Skeletal muscle satellite cell (primary cell): Measurements from ENCODE around the gene CDKL1.
"Not testable (repeated sequence)": the region's sequence is repeated elsewhere in the genome, so short reads cannot be mapped to it uniquely, and the experiment has no call there.

Source experiments
- H3K27me3 ChIP-seq: 2 replicates; pipeline ENCODE4 v1.7.0; 2013; ENCODE audit warnings: low read length; ENCODE audit not compliant: control insufficient read depth, insufficient read depth
- H3K36me3 ChIP-seq: 2 replicates; pipeline ENCODE4 v1.7.0; 2013; ENCODE audit warnings: mild to moderate bottlenecking, control low read depth, low read length; ENCODE audit not compliant: insufficient read depth
- H3K4me1 ChIP-seq: 2 replicates; pipeline ENCODE4 v1.7.0; 2013; ENCODE audit warnings: low read length; ENCODE audit not compliant: control insufficient read depth, insufficient read depth
- H3K4me2 ChIP-seq: 2 replicates; pipeline ENCODE4 v1.7.0; 2013; ENCODE audit warnings: mild to moderate bottlenecking, low read length
- H3K4me3 ChIP-seq: 2 replicates; pipeline ENCODE4 v1.7.0; 2013; ENCODE audit warnings: low read length
- H3K9ac ChIP-seq: 2 replicates; pipeline ENCODE4 v1.7.0; 2013; ENCODE audit warnings: mild to moderate bottlenecking, low read depth, low read length, moderate library complexity
- H3K9me3 ChIP-seq: replicated peaks from 2 replicates; pipeline ENCODE4 v1.7.0; 2013; ENCODE audit warnings: mild to moderate bottlenecking, control low read depth, low read length

Gene CDKL1

GRCh38 chr14:50383618-50384225 lies 13.0 kb downstream of the CDKL1 start:
- Histone ChIP-seq H3K4me3 (no peak overlapping the region), H3K9ac (no peak overlapping the region), H3K4me1 (no peaks in the 10 kb centered on the region), H3K36me3 (no peaks in the 10 kb centered on the region), H3K27me3 (no peaks in the 10 kb centered on the region), H3K9me3 (no peaks in the 10 kb centered on the region), H3K4me2 (no peak overlapping the region)

GRCh38 chr14:50381823-50382287 lies 14.8 kb downstream of the CDKL1 start:
- H3K4me3 ChIP-seq, result no peak overlapping the region
- H3K27me3 ChIP-seq, result no peaks in the 10 kb centered on the region
- H3K4me1 ChIP-seq, result no peaks in the 10 kb centered on the region
- H3K4me2 ChIP-seq, result no peak overlapping the region
- H3K9ac ChIP-seq, result no peak overlapping the region
- H3K36me3 ChIP-seq, result no peaks in the 10 kb centered on the region
- no peaks in the 10 kb centered on the region for H3K9me3 ChIP-seq

GRCh38 chr14:50381008-50381407 lies 15.7 kb downstream of the CDKL1 start:
- H3K9ac ChIP-seq, result no peak overlapping the region
- H3K27me3 ChIP-seq, result no peaks in the 10 kb centered on the region
- H3K4me2 ChIP-seq, result no peak overlapping the region
- H3K4me3 ChIP-seq, result no peak overlapping the region
- no peaks in the 10 kb centered on the region for H3K9me3 ChIP-seq
- no peaks in the 10 kb centered on the region for H3K4me1 ChIP-seq
- H3K36me3 ChIP-seq, result no peaks in the 10 kb centered on the region

- H3K9me3 ChIP-seq, result no peaks in the 10 kb centered on the region
- H3K36me3 ChIP-seq, result no peaks in the 10 kb centered on the region
- no peaks in the 10 kb centered on the region for H3K27me3 ChIP-seq
- no peak overlapping the region for H3K4me3 ChIP-seq
- H3K9ac ChIP-seq, result no peak overlapping the region
- H3K4me2 ChIP-seq, result no peak overlapping the region
- no peaks in the 10 kb centered on the region for H3K4me1 ChIP-seq
These were observed 16.2 kb downstream of the CDKL1 start for GRCh38 chr14:50380455-50380854.

- H3K4me2 ChIP-seq, result no peak overlapping the region
- no peaks in the 10 kb centered on the region for H3K9me3 ChIP-seq
- H3K27me3 ChIP-seq, result no peaks in the 10 kb centered on the region
These were observed 17.1 kb downstream of the CDKL1 start for GRCh38 chr14:50379563-50379962.

GRCh38 chr14:50377550-50378085 lies 19.1 kb downstream of the CDKL1 start:
- no peaks in the 10 kb centered on the region for H3K27me3 ChIP-seq
- no peaks in the 10 kb centered on the region for H3K9me3 ChIP-seq
- no peak overlapping the region for H3K4me2 ChIP-seq
- no peak overlapping the region for H3K4me3 ChIP-seq
- no peaks in the 10 kb centered on the region for H3K4me1 ChIP-seq
- H3K36me3 ChIP-seq, result no peaks in the 10 kb centered on the region
- H3K9ac ChIP-seq, result no peak overlapping the region

More at GRCh38 chr14:50379563-50379962, 17.1 kb downstream of the CDKL1 start:
- no peak overlapping the region for H3K4me3 ChIP-seq
- no peaks in the 10 kb centered on the region for H3K36me3 ChIP-seq
- H3K4me1 ChIP-seq, result no peaks in the 10 kb centered on the region
- H3K9ac ChIP-seq, result no peak overlapping the region

GRCh38 chr14:50375760-50376159 lies 20.9 kb downstream of the CDKL1 start:
- Histone ChIP-seq H3K4me3 (no peak overlapping the region), H3K36me3 (no peaks in the 10 kb centered on the region), H3K9me3 (no peaks in the 10 kb centered on the region), H3K9ac (no peak overlapping the region), H3K27me3 (no peaks in the 10 kb centered on the region), H3K4me2 (no peak overlapping the region), H3K4me1 (no peaks in the 10 kb centered on the region)

- H3K36me3 ChIP-seq, result no peaks in the 10 kb centered on the region
- no peak overlapping the region for H3K4me2 ChIP-seq
- no peak overlapping the region for H3K4me3 ChIP-seq
- no peaks in the 10 kb centered on the region for H3K4me1 ChIP-seq
- no peaks in the 10 kb centered on the region for H3K27me3 ChIP-seq
- H3K9ac ChIP-seq, result no peak overlapping the region
- no peaks in the 10 kb centered on the region for H3K9me3 ChIP-seq
These were observed 22.7 kb downstream of the CDKL1 start for GRCh38 chr14:50373959-50374358.

GRCh38 chr14:50371546-50371945 lies 25.1 kb downstream of the CDKL1 start:
- Histone ChIP-seq H3K9me3 (no peaks in the 10 kb centered on the region), H3K4me3 (no peak overlapping the region), H3K9ac (no peak overlapping the region), H3K4me2 (no peak overlapping the region), H3K36me3 (no peaks in the 10 kb centered on the region), H3K4me1 (peaks cover 1% of the 10 kb centered on the region), H3K27me3 (no peaks in the 10 kb centered on the region)

- H3K36me3 ChIP-seq, result no peaks in the 10 kb centered on the region
- no peak overlapping the region for H3K4me3 ChIP-seq
- H3K4me2 ChIP-seq, result no peak overlapping the region
- H3K9me3 ChIP-seq, result no peaks in the 10 kb centered on the region
- no peaks in the 10 kb centered on the region for H3K27me3 ChIP-seq
- peaks cover 16% of the 10 kb centered on the region for H3K4me1 ChIP-seq
- H3K9ac ChIP-seq, result no peak overlapping the region
These were observed 30.1 kb downstream of the CDKL1 start for GRCh38 chr14:50366589-50366988.

GRCh38 chr14:50366115-50366514 lies 30.6 kb downstream of the CDKL1 start:
- Histone ChIP-seq H3K36me3 (no peaks in the 10 kb centered on the region), H3K4me1 (peaks cover 16% of the 10 kb centered on the region), H3K9me3 (no peaks in the 10 kb centered on the region), H3K27me3 (no peaks in the 10 kb centered on the region), H3K4me2 (no peak overlapping the region), H3K4me3 (no peak overlapping the region), H3K9ac (no peak overlapping the region)

- H3K9ac ChIP-seq, H3K9me3 ChIP-seq, H3K4me3 ChIP-seq, H3K4me2 ChIP-seq, H3K27me3 ChIP-seq, H3K36me3 ChIP-seq: not testable (repeated sequence)
- peaks cover 16% of the 10 kb centered on the region for H3K4me1 ChIP-seq
These were observed 31.1 kb downstream of the CDKL1 start for GRCh38 chr14:50365572-50365971.
